ENCODE measurements around the gene ROBO4.

ROBO4 gene

DNA sequence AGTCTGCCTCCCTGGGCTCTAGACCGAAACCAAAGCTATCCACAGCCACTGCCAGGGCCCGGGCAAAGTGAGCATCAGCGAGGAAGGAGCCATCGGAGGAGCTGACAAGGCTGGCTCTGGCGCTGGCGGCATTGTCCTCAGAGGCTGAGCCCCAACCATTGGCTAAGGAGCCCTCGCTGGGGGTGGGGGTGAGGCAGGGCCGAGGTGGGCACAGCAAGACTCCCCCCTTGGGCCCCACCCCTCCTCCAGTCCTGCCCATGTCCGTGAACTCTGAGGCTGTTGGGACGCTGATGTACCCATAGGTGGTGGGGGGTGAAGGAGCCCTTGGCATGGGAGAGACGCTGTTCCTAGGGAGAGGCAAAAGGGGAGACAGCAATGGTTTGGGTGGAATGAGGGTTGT is 11.2 kb downstream of the ROBO4 start:
- Histone ChIP-seq H3K9ac (ENCODE audit: low read depth, low read length) (no peak overlapping the region), H3K4me2 (ENCODE audit: low read length) (no peak overlapping the region), H3K4me1 (ENCODE audit: control insufficient read depth, insufficient read depth, low read length) (no peaks in the 10 kb centered on the region), H3K27me3 (ENCODE audit: control insufficient read depth, insufficient read depth, low read length) (no peaks in the 10 kb centered on the region), H3K36me3 (ENCODE audit: insufficient read depth, low read length) (peaks cover 5% of the 10 kb centered on the region), H3K4me3 (ENCODE audit: low read length) (no peak overlapping the region), H3K9me3 (replicated peaks; ENCODE audit: low read length) (no peaks in the 10 kb centered on the region)

DNA sequence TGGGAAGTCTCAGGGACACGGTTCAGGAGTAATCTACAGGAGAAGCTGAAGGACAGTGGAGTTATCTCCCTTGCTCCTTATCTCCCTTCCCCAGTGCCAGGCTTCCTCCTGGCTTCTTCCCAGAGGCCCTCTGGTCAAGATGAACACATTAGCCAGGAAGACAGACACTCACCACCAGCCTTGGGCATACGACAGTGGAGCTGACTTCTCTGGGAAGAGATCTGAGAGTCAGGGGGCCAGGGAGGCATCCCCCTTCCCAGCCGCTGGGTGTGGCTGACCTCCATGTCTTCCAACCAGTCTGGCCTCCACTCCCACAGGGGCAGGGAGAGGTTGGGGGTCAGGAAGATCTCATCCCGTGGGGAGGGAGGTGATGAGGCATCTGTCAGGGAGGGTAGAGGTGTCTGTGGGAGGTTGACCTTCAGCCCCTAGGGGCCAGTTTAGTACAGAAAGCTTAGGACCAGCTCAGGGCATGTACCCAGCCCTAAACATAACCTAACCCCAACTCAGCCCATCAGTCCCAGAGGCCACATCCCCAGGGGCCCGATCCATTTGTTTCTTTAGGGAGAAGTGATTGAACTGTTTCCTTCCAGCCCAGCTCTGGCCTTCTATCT is 12.7 kb downstream of the ROBO4 start:
- H3K9me3 ChIP-seq (replicated peaks; ENCODE audit: low read length): no peaks in the 10 kb centered on the region
- no peak overlapping the region for H3K9ac ChIP-seq (ENCODE audit: low read depth, low read length)
- H3K4me1 ChIP-seq (ENCODE audit: control insufficient read depth, insufficient read depth, low read length): no peaks in the 10 kb centered on the region
- peaks cover 5% of the 10 kb centered on the region for H3K36me3 ChIP-seq (ENCODE audit: insufficient read depth, low read length)
- H3K4me3 ChIP-seq (ENCODE audit: low read length): no peak overlapping the region
- no peaks in the 10 kb centered on the region for H3K27me3 ChIP-seq (ENCODE audit: control insufficient read depth, insufficient read depth, low read length)
- no peak overlapping the region for H3K4me2 ChIP-seq (ENCODE audit: low read length)

DNA sequence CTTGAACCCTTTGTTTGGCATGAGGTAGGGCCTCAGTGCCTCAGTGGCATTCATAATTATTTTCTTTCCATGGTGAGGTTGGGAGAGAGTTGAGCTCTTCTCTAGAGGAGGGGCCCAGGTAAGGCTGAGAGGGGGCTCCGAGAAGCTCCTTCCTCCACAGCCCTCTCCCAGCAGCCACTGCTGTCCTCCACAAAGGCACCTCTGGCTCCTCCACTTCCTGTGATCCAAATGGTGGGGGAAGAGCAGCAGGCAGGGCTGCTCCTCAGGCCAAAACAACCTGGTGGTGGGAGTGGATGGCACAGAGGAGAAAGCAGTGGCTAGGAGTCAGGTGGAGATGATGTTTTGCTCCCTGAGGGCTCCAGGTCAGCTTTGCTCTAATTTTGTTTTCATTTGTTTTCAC is 13.3 kb downstream of the ROBO4 start:
- Histone ChIP-seq H3K4me3 (ENCODE audit: low read length) (no peak overlapping the region), H3K36me3 (ENCODE audit: insufficient read depth, low read length) (peaks cover 5% of the 10 kb centered on the region), H3K4me1 (ENCODE audit: control insufficient read depth, insufficient read depth, low read length) (no peaks in the 10 kb centered on the region), H3K9ac (ENCODE audit: low read depth, low read length) (no peak overlapping the region), H3K4me2 (ENCODE audit: low read length) (no peak overlapping the region), H3K9me3 (replicated peaks; ENCODE audit: low read length) (no peaks in the 10 kb centered on the region), H3K27me3 (ENCODE audit: control insufficient read depth, insufficient read depth, low read length) (no peaks in the 10 kb centered on the region)

DNA sequence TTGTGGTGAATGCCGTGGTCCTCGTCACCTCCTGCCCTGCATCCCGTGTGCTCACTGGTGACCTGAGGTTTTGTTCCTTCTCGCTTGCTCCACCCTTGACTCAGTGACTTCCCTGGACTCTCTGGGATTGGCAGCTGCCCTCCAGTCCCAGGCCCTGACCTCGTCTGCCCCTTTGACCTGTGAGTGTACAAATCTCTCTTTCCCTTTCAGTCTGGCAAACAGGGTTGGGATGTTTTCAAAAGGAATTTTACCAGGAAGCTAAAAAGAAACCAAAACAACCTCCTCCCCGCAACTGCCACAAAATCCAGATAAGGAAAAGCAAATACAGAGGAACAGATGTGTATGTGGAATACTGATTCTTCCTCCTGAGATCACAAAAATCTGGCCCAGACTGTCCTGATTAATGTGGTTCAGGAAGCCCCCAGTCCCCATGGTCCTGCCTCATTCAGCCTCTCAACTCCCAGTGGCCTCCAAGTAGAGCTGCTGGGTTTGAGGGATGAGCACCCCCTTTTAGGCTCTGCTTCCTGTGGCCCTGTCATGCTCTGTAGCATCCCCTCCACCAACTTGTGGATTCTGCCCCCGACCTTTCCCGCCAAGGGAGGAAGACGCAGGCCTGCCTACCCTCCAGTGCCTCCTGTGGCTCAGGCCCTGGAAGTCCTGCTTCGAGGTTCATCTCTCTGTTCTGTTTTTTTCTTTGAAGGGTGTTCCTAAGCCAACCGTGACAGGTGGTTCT is 15.2 kb downstream of the ROBO4 start:
- Histone ChIP-seq H3K9me3 (replicated peaks; ENCODE audit: low read length) (no peaks in the 10 kb centered on the region), H3K4me1 (ENCODE audit: control insufficient read depth, insufficient read depth, low read length) (no peaks in the 10 kb centered on the region), H3K36me3 (ENCODE audit: insufficient read depth, low read length) (peaks cover 5% of the 10 kb centered on the region), H3K4me3 (ENCODE audit: low read length) (no peak overlapping the region), H3K9ac (ENCODE audit: low read depth, low read length) (no peak overlapping the region), H3K27me3 (ENCODE audit: control insufficient read depth, insufficient read depth, low read length) (no peaks in the 10 kb centered on the region), H3K4me2 (ENCODE audit: low read length) (no peak overlapping the region)

DNA sequence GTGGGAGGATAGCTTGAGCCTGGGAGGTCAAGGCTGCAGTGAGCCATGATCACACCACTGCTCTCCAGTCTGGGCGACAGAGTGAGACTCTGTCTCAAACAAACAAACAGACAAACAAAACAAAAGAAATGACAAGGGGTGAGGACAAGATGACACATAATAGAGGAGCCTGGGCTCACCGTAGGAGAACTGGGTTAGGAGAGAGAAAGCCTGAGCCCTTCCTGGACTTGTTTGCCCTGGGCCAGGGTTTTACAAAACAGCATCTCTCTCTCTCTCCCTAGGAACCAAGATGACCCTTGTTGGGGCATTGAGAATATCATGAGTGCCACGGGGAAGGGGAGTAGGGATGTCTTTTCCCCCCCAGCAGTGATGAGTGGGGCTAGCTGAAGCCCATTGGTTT is 16.7 kb downstream of the ROBO4 start:
- Histone ChIP-seq H3K4me3 (ENCODE audit: low read length) (no peak overlapping the region), H3K9ac (ENCODE audit: low read depth, low read length) (no peak overlapping the region), H3K27me3 (ENCODE audit: control insufficient read depth, insufficient read depth, low read length) (no peaks in the 10 kb centered on the region), H3K9me3 (replicated peaks; ENCODE audit: low read length) (no peaks in the 10 kb centered on the region), H3K36me3 (ENCODE audit: insufficient read depth, low read length) (peaks cover 5% of the 10 kb centered on the region), H3K4me1 (ENCODE audit: control insufficient read depth, insufficient read depth, low read length) (peaks cover 8% of the 10 kb centered on the region), H3K4me2 (ENCODE audit: low read length) (no peak overlapping the region)

DNA sequence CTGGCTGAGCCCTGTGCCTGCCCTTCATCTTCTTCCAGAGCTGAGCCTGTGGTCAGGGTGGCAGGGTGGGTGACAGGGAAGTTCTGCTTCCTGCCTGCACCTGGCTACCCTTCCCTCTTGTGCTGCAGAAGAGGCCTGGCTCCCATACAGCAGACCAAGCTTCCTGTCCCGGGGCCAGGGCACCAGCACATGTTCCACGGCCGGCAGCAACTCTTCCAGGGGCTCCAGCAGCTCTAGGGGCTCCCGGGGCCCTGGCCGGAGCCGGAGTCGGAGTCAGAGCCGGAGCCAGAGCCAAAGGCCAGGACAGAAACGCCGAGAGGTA is 17.4 kb downstream of the ROBO4 start:
- H3K27me3 ChIP-seq (ENCODE audit: control insufficient read depth, insufficient read depth, low read length): no peaks in the 10 kb centered on the region
- no peak overlapping the region for H3K9ac ChIP-seq (ENCODE audit: low read depth, low read length)
- peaks cover 5% of the 10 kb centered on the region for H3K36me3 ChIP-seq (ENCODE audit: insufficient read depth, low read length)
- H3K4me2 ChIP-seq (ENCODE audit: low read length): no peak overlapping the region
- no peaks in the 10 kb centered on the region for H3K9me3 ChIP-seq (replicated peaks; ENCODE audit: low read length)
- H3K4me3 ChIP-seq (ENCODE audit: low read length): no peak overlapping the region
- H3K4me1 ChIP-seq (ENCODE audit: control insufficient read depth, insufficient read depth, low read length): peaks cover 13% of the 10 kb centered on the region

DNA sequence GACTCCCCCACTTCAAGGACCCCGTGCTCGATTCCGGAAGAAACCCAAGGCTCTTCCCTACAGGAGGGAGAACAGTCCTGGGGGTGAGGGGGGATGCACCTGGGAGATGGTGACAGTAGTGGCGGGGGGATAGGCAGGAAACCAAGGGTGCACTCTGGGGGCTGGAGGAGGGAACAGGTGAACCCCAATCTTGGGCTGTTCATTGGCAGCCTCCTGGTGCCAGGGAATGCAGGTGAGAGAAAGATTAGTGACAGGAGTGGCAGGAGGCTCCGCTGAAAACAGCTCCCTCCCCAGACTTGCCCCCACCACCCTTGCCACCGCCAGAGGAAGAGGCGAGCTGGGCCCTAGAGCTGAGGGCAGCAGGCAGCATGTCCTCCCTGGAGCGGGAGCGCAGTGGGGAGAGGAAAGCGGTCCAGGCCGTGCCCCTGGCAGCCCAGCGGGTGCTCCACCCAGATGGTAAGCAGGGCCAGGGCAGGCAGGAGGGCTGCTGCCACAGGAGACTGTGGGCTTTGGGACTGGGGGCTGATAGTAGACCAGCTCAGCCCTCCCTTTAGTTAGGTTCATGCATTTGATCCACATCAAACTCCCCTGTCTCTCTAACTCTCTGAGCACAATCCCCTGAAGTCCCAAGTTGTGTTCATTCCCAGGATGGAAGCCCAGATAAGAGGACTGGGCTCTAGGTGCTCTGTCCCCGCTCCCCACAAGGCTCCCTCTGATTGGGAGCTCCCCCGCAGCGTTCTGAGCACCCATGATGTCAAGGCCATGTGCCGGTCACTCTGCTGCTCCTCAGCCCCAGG is 18.0 kb downstream of the ROBO4 start:
- Histone ChIP-seq H3K9ac (ENCODE audit: low read depth, low read length) (no peak overlapping the region), H3K4me2 (ENCODE audit: low read length) (no peak overlapping the region), H3K36me3 (ENCODE audit: insufficient read depth, low read length) (peaks cover 5% of the 10 kb centered on the region), H3K27me3 (ENCODE audit: control insufficient read depth, insufficient read depth, low read length) (no peaks in the 10 kb centered on the region), H3K9me3 (replicated peaks; ENCODE audit: low read length) (no peaks in the 10 kb centered on the region), H3K4me1 (ENCODE audit: control insufficient read depth, insufficient read depth, low read length) (peaks cover 13% of the 10 kb centered on the region), H3K4me3 (ENCODE audit: low read length) (no peak overlapping the region)

DNA sequence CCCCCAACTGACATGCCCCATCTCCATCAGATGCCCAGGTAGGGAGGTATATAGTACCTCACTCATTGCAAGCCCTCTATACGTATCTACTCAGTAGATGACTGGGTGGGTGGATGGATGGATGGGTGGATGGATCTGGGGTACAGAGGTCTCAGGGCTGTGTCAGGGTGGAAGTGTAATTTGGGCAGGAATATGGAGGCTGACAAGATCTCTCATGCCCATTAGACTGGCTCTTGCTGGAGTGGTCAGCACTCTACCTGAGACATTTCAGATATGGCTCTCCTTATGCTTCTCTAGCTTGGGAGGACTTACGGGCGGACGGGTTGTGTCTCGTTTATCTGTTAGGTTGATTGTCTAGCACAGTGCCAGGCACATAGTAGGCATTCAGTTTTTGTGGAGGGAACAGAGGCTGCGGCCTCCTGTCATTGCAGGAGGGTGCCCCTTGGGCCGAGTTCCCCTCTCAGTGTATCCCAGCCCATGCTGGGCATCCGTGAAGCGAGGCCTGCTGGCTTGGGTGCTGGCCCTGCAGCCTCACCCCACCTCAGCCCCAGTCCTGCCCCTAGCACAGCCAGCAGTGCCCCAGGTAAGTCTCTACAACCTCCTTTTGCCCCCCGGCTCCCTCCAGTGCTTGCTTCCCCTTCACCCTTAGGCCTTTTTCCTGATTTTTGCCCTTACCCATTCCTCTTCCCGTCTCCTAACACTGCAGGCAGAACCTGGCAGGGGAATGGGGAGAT is 18.7 kb downstream of the ROBO4 start:
- Histone ChIP-seq H3K4me3 (ENCODE audit: low read length) (no peak overlapping the region), H3K4me2 (ENCODE audit: low read length) (no peak overlapping the region), H3K9ac (ENCODE audit: low read depth, low read length) (no peak overlapping the region), H3K27me3 (ENCODE audit: control insufficient read depth, insufficient read depth, low read length) (peaks cover 5% of the 10 kb centered on the region), H3K4me1 (ENCODE audit: control insufficient read depth, insufficient read depth, low read length) (peaks cover 13% of the 10 kb centered on the region), H3K9me3 (replicated peaks; ENCODE audit: low read length) (no peaks in the 10 kb centered on the region), H3K36me3 (ENCODE audit: insufficient read depth, low read length) (peaks cover 3% of the 10 kb centered on the region)

DNA sequence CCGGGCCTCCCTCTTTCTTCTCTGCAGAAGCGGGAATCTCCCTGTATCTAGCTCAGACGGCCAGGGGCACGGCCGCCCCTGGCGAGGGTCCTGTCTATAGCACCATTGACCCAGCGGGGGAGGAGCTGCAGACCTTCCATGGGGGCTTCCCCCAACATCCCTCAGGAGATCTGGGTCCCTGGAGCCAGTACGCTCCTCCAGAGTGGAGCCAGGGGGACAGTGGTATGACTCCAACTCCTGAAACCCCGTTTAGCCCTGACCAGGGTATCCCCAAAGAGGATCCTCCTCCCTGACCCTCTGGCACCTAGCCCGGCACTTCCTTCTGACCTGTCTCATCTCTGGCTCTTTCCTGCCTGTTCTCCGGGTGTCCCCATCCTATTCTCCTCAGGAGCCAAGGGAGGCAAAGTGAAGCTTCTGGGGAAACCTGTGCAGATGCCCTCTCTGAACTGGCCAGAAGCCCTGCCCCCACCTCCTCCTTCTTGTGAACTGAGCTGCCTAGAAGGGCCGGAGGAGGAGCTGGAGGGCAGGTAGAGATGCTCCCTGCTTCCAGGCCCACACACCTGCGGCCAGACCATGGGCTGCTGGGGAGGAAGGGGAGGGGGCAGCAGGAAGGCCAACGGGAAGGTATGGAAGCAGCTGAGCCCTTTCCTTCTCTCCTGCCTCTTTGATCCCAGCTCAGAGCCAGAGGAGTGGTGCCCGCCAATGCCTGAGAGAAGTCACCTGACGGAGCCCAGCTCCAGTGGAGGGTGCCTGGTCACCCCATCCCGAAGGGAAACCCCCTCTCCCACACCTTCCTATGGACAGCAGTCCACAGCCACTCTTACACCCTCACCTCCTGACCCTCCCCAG is 19.5 kb downstream of the ROBO4 start:
- H3K36me3 ChIP-seq (ENCODE audit: insufficient read depth, low read length): no peaks in the 10 kb centered on the region
- no peak overlapping the region for H3K4me3 ChIP-seq (ENCODE audit: low read length)
- H3K4me1 ChIP-seq (ENCODE audit: control insufficient read depth, insufficient read depth, low read length): peaks cover 13% of the 10 kb centered on the region
- H3K9me3 ChIP-seq (replicated peaks; ENCODE audit: low read length): no peaks in the 10 kb centered on the region
- H3K27me3 ChIP-seq (ENCODE audit: control insufficient read depth, insufficient read depth, low read length): peaks cover 12% of the 10 kb centered on the region
- H3K4me2 ChIP-seq (ENCODE audit: low read length): peak overlapping the region; percentile 95
- no peak overlapping the region for H3K9ac ChIP-seq (ENCODE audit: low read depth, low read length)

DNA sequence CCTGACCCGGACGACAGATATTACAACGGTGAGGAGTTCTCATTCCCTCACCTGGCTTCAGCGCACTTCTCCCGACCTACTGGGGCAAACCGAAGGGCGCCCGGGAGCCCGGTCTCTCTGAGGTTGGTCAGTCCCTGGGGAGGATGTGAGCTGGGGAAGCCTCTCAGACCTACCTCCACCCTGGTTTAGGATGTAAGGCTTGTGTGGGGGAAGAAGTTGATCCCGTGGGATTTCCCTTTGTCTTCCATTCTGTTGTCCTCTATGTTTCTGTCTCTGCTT is 20.1 kb downstream of the ROBO4 start:
- peaks cover 17% of the 10 kb centered on the region for H3K27me3 ChIP-seq (ENCODE audit: control insufficient read depth, insufficient read depth, low read length)
- H3K9me3 ChIP-seq (replicated peaks; ENCODE audit: low read length): no peaks in the 10 kb centered on the region
- H3K4me1 ChIP-seq (ENCODE audit: control insufficient read depth, insufficient read depth, low read length): peaks cover 13% of the 10 kb centered on the region
- H3K9ac ChIP-seq (ENCODE audit: low read depth, low read length): no peak overlapping the region
- peak overlapping the region; percentile 81 for H3K4me3 ChIP-seq (ENCODE audit: low read length)
- H3K4me2 ChIP-seq (ENCODE audit: low read length): peak overlapping the region; percentile 95
- H3K36me3 ChIP-seq (ENCODE audit: insufficient read depth, low read length): no peaks in the 10 kb centered on the region

Data from skeletal muscle satellite cell (primary cell).